Myocyte (in vitro differentiated cells): Measurements from ENCODE around the gene ABCB10. TPM values are rescaled to one million over a fixed set of nuclear protein-coding genes. Genes with fewer than 3 reads are reported as not detected.
"Not testable (repeated sequence)": the region's sequence is repeated elsewhere in the genome, so short reads cannot be mapped to it uniquely, and the experiment has no call there.

Source experiments
- DNase-seq: peaks from one replicate; pipeline ENCODE4 v3.0.0-alpha.2; 2012; ENCODE audit warnings: low read depth
- total RNA-seq: library from RNA; depleted of rRNA; stranded (reverse); fragments of >200 nt; gene quantifications from 2 replicates; pipeline ENCODE4 v1.2.3, GENCODE V29; 2014

ABCB10 gene
- total RNA-seq, 1 donor from 2014 or later, result 28.9 TPM

DNA sequence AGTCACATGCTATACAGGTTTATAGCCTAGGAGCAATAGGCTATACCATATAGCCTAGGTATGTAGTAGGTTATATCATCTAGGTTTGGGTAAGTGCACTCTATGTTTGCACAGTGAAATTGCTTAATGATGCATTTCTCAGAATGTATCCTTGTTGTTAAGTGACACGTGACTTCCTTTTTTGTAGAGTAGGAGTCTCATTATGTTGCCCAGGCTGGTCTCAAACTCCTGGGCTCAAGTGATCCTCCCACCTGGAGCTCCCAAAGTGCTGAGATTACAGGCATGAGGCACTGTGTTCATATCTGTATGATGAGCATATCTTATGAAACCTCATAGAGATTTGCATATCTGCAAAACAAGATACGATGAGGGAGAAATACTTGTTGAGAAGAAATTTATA, 13.8 kb upstream of the ABCB10 start:
- no peak for DNase-seq

DNA sequence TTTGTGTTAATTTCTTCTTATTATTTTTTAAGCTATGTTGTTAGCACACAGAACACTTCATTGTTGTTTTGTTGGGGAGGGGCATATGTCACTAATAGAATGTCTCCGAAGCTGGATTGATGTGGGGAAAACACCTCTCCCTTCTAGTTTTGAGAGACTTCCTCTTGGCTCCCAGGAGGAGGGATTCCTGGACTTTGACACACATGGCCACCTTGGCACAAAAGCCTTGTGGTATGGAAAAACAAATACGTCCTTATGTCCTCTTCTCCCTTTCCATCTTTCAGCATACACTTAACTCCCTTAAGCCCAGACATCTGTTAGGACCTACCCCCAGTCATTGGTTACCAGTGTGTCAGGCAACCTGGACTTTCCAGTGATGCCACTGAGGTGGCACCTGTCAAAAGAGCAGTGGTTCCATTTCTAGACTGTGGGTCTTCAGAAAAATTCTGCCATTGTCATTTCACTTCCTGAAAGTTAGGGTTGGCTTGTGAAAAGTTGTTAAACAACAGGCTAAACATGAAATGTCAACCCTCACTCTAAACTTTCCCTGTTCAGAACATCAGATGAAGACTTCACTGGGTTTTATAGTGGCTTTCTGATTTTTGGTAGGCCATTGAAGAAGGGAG, 12.5 kb upstream of the ABCB10 start:
- DNase-seq, result no peak

DNA sequence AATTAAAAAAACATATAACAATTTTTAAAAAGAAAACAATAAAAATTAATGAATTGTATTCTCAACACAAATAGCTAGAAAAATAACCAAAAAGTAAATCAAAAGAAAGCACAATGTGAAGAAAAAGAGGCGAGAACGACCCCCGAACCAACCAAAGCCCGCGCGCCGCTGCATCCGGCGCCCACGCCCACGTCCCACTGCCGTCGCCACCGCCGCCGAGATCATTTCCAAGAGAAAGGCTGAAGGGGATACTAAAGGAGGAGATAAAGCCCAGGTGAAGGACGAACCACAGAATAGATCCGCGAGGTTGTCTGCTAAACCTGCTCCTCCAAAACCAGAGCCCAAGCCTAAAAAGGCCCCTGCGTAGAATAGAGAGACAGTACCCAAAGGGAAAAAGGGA, 11.8 kb upstream of the ABCB10 start:
- no peak for DNase-seq

DNA sequence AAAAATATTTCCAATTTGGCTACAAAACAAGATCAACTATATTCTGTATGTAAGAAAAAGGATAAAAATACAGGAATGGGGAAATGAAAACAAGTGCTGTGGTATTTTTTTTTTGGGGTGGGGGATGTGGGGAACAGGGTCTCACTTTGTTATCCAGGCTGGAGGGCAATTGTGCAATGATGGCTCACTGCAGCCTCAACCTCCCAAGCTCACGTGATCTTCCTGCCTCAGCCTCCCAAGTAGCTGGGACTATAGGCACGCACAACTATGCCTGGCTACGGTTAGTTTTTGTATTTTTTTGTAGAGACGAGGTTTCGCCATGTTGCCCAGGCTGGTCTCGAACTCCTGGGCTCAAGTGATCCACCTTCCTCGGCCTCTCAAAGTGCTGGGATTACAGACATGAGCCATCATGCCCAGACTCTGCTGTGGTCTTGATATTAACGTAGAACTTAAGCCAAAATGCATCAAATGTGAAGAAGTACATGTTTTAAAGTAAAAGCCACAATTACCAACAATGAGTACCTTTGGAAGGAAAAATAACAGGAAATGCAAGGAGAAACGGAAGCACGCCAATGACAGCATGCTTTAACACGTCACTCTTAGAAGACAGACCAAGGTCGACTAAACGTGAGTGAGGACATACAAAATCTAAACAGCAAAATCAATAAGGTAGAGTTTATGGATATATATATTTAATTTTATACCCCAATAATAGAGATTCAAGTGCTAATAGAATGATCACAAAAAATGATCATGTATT, 8.8 kb upstream of the ABCB10 start:
- no peak for DNase-seq

GRCh38 chr1:229563701-229564100, 5.2 kb upstream of the ABCB10 start:
- DNase-seq, result peak; percentile 28

DNA sequence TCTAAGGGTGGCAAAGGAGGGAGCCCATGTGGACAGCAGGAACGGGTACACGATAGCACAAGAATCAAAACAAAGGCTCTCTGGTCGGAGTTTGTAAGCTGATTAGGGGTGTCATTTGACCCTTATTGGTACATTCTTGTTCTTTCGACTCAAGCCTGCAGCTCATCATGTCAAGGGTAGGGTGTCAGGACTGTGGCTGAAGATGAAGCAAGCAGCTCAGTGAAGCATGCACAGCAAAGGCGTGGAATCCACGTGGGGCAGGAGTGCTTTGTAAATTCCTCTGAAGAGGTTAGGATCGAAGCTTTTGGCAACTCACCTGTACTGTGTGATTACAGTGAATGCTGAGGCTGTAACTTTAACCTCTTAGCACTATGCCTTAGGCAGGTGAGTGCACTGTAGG, 4.7 kb upstream of the ABCB10 start:
- DNase-seq, result no peak

DNA sequence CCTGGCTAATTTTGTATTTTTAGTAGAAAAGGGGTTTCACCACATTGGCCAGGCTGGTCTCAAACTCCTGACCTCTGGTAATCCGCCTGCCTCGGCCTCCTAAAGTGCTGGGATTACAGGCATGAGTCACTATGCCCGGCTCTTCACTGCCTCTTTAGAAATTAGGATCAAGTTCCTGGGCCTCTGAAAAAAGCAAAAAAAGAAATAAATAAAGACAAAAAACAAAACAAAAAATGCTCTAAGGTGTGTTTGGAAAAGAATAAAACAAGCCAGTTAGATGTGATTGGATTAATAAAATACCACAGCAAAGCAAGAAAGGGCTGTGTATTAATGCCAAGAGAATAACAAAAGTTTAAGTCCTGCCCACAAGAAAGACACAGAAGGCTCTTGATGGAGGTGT, 4.2 kb upstream of the ABCB10 start:
- DNase-seq, result no peak

- DNase-seq, result no peak
These were observed 2.6 kb upstream of the ABCB10 start for GRCh38 chr1:229561141-229561540.

DNA sequence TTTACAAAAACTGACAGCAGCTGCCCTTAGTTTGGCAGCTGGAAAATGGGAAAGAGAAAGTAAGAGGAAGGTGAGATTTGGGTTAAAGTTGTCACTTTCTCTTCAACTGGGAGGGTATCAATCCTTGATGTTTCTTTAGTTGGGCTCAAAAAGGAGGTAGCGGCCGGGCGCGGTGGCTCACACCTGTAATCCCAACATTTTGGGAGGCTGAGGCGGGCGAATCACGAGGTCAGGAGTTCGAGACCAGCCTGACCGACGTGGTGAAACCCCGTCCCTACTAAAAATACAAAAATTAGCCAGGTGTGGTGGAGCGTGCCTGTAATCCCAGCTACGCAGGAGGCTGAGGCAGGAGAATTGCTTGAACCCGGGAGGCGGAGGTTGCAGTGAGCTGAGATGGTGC, 1.6 kb upstream of the ABCB10 start:
- not testable (repeated sequence) for DNase-seq

GRCh38 chr1:229559336-229559801, 862 bp upstream of the ABCB10 start:
- not testable (repeated sequence) for DNase-seq

GRCh38 chr1:229557913-229558414, 543 bp downstream of the ABCB10 start:
- DNase-seq, result peak; percentile 46

GRCh38 chr1:229557200-229557850, 1.2 kb downstream of the ABCB10 start:
- peak; percentile 15 for DNase-seq

- DNase-seq, result no peak
These were observed 3.5 kb downstream of the ABCB10 start for GRCh38 chr1:229554886-229555621.

DNA sequence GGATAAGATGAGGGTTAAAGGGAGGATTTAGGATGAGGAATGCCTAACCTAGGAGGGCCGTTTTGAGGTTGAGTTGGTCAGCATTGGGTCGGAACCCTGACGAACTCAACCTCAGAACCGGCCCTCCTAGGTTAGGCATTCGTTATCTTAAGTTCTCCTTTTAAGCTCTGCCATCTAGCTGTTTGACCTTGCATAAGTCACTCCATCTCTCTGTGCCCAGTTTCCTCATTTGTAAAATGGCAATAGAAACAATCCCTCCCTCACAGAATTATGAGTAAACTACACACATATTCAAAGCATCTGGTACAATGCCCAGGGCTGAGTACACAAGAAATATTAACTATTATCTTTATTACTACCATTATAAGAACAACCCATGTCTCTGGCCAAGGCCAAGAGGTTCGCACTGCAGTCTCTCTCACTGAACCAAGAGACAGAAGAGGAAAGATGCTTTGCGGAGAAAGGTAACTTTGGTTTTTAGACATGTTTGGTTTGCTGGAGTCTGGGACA, 4.8 kb downstream of the ABCB10 start:
- no peak for DNase-seq

DNA sequence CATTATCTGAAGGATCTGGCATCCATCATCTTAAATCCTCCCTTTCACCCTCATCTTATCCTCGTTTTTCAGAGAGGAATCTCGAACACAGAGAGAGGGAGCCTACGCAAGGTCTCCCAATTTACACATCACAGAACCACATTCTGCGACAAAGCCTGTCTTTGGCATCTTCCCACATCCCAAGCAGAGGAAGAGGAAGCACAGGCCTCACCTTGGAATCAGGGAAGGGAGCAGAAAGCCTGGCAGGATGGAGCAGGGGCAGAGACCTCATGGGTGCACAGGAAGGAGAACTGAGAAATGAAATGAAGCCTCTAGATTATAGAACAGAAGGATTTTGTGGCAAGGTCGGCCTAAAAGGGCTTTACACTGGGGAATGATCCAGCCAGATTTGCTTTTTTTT, 5.8 kb downstream of the ABCB10 start:
- DNase-seq, result no peak

GRCh38 chr1:229550812-229551567, 7.5 kb downstream of the ABCB10 start:
- DNase-seq, result no peak

- DNase-seq, result no peak
These were observed 11.0 kb downstream of the ABCB10 start for GRCh38 chr1:229547542-229547941.

- DNase-seq, result no peak
These were observed 13.9 kb downstream of the ABCB10 start for GRCh38 chr1:229544587-229544986.

DNA sequence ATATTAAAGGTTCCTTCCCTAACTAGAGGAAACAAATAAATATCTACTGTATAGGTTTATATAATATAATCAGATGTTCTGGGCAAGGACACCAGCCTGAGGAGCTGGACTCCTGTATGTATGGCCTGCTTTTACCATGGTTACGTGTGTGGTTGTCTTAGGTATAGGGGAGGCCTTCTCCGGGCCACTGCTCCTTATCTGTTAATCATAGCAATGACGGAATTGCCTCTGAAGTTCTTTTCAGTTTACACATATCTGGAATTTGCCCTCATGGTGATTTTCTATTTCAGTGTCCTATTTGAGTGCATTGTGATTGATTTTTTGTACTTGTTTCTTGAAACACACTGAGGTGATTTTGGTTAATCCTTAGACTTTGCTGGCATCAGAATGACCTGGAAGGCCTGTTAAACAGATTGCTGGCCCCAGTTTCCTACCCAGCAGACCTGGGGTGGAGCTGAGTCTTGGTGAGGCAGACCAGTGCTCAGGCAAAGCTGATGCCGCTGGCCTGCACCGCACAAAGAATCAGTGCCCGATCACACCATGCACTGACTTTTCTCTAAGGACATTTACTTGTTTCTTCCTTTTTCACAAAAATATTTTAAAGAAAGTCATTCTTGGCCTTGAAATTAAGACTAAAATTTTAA, 18.5 kb downstream of the ABCB10 start:
- no peak for DNase-seq

DNA sequence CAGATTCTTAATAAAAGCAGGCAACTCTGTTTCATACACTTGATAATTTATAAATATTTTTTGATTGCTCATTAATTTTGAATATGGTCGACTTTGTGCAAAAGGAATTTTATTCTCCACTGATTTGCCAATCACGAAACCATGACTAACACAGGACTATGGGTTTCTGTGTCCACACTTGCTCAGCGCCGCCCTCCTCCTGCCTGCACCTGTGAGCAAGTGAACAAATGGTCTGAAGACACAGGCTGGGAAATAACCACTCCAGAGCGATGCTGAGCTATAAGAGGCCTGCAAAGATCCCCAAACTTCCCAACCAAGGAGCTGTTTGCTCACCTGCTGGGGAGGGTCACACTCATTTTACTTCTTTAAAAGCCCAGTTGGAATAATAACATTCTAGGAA, 19.6 kb downstream of the ABCB10 start:
- DNase-seq, result peak; percentile 73
